Measurements from ENCODE around the gene LRRC14B.
"Not testable (repeated sequence)": the region's sequence is repeated elsewhere in the genome, so short reads cannot be mapped to it uniquely, and the experiment has no call there.

LRRC14B gene

DNA sequence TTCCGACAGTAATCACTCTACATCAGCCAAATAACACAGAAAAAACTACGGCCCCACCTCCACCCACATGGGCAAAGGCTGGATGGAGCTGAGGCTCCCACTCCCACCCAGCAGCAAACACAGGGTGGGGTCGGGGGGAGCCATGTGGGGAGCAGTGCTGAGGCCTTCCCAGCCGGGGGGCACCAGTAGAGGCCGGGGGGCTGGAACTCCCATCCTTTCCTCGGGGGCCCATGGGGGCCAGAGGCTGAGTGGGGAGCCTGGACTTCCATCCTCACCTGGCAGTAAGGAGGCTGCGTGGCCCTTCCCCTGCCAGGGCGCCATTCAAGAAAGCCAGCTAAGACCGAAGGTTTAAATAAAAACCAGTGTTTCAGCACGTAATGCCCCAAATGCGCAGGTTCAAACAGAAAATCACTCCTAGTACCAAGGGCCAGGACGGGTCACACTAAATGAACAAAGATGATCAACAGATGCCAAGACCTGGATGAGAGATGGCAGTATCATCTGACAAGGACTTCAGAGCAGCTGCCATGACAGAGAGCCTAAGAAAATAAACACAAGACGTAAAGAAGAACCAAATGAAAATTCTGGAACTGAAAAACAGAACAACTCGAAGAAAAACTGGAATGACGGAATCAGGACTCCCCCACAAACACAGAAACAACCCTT is 17.3 kb downstream of the LRRC14B start:
- no peak for DNase-seq

DNA sequence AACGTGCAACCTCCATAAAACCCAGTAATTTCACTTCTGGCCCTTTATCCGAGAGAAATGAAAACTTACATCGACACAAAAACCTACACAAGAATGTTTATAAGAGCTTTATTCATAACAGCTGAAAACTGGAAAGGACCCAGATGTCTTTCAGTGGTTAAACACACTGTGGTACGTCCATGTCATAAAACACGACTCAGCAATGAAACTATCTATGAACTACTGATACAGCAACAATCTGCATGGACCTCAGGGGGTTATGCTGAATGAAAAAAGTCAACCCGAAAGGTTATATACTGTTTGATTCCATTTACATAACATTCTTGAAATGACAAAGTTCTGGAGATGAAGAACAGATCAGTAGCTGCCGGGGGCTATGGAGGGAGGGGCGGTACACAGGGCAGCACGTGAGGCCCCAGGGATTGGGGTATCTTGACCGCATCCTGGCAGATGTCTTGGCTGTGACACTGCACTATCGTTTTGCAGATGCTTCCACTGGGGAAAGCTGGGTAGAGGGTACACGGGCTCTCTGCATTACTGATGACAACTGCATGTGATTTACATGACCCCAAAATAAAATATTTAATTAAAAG is 22.6 kb downstream of the LRRC14B start:
- DNase-seq, result no peak

DNA sequence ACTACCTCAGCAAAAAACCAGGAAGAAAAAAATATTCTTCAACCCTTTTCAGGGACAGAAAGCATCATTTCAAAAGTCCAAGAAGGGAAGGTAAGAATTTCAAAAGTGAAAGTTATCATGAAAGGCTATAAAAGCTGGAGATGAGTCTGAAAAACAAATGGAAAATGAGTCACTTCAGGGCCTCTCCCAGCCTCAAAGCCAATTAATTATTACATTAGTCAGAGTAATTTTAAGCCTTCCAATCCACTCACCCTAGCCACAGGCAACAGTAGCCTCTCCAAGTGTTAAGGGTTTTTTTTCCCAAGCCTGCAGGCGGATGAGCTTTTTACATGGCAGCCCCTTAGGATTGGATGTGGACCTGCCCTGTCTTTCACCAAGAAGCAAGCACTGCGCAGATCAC is 24.0 kb downstream of the LRRC14B start:
- DNase-seq, result not testable (repeated sequence)

DNA sequence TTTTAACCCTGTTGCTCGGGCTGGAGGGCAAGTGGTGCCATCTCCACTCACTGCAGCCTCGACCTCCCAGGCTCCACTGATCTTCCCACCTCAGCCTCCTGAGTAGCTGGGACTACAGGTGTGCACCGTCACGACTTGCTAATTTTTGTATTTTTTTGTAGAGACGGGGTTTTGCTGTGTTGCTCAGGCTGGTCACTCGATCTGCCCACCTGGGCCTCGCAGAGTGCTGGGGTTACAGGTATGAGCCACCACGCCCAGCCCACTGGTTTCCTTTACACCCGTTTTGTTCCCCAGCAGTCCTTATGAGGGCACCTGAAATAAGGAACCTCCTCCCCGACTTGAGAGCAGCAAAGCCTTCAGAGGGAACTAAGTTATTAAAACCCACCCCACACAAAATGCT is 24.8 kb downstream of the LRRC14B start:
- DNase-seq, result not testable (repeated sequence)

DNA sequence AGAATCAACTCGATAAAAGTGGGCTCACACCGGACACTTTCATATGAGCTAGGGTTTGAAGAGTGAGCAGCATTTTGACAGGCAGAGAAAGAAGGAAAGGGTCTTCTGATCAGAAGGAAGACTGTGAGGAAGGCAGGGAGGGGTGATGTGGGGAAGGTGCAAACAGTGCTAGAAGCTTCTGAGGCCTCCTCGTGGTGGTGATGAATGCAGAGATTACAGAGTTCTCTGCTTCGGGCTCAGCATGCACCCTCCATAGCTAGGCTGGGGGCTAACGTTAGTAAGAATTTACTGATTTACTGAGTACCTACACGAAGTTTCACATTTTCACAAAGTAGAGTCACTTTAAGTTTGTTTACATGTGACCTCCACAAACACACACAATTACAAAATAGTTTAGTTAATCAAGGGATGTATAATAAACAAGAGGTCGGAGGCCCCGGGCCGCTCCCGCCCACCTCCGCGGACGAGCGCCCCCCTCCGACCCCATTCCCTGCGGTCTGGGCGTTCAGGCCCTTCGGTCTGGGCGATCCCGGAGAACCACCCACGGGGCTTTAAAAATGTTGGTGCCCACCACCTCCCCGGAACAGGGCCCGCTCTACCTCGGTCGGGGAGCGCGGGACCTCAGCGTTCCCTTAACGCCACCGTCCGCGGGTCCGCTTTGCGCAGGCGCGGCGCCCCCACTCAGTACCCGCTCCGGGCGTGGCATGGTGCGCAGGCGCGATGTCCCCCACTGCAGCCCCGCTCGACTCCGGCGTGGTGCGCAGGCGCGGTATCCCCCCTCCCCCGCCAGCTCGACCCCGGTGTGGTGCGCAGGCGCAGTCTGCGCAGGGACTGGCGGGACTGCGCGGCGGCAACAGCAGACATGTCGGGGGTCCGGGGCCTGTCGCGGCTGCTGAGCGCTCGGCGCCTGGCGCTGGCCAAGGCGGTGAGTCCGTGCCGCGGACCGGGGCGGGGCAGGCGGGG is 26.5 kb downstream of the LRRC14B start, which contains the start of the genes CCDC127 and SDHA:
Gene CCDC127, minus strand, starts transcription at position 660 of the 963 bp plus-strand sequence. CDS start 1,304 bp downstream, outside the sequence.
Gene SDHA, plus strand, starts transcription at position 827 of the 963 bp plus-strand sequence. Its CDS starts 36 bp downstream, at position 863.
- DNase-seq, result peak; percentile 96

DNA sequence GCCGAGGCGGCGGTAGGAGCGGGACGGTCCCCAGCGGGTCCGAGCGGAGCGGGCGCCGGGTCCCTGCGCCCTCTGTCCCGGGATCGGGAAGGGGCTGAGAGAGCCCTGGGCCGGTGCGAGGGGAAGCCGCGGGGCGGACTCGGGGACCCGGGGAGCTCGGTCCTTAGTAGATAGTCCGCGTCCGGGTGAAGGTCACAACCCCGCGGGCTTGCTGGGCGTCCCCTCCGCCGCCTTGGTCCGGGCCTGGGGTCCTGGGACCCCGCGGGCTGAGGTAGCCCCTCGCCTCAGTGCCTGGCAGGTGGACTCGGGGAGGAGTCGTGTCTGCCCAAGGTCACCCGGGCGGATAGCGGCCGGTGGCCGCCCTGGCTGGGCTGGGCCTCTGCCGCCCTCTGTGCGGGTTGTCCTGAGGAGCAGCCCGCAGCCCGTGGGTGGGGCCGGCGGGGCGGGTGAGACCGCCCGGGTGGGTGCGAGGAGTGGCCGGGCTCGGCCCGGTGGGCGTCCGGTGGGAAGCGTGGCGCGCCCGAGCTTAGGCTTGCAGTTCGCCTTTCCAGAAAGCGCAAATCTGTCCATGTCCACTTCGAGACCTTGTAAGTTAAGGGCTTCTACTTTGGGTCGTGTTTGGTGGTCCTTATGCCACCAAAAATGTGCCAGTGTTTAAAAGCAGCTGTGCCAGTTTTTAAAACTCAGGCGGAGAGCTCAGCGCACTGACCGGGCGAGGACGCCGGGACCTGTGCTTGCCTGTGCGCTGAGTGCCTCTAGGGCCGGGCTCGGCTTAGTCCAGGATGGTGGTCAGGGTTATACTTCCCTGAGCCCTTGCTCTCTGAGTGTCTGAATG is 27.4 kb downstream of the LRRC14B start:
- peak; percentile 65 for DNase-seq

DNA sequence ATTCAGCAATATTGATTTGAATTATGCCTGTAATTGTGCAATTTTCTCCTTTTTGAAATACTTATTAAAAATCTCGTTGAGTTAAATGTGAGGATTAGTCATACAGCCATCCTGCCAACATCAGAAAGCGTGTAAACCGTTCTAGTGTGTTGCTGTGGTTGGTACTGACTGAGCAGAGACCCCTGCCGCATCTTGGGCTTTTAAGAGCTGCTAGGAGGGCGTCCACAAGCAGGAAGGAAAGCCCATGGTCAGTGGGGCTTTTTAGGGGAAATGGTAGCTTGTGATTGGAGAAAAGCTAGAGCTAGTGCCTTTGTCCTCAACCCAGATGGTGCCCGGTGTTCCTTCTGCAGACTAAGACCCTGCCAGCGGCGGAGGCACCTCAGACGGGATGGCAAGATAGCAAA is 28.2 kb downstream of the LRRC14B start:
- peak; percentile 34 for DNase-seq

DNA sequence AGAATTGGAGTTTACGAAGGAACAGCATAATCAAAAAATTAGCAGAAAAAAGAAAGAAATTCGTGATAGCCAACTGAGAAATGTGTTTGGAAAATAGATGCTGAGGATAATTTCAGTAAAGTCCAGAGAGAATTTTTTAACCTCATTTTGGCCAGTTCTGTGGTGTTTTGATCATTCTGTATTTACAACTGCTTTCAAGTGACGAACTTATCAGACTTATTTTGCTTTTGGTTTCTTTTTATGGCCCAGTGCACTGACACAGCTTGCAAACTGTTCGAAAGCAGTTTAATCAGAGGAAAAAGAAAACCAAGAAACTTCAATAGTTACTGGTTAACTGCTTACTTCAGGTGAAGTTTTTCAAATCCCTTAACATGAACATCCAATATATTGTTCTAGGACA is 28.7 kb downstream of the LRRC14B start:
- no peak for DNase-seq

DNA sequence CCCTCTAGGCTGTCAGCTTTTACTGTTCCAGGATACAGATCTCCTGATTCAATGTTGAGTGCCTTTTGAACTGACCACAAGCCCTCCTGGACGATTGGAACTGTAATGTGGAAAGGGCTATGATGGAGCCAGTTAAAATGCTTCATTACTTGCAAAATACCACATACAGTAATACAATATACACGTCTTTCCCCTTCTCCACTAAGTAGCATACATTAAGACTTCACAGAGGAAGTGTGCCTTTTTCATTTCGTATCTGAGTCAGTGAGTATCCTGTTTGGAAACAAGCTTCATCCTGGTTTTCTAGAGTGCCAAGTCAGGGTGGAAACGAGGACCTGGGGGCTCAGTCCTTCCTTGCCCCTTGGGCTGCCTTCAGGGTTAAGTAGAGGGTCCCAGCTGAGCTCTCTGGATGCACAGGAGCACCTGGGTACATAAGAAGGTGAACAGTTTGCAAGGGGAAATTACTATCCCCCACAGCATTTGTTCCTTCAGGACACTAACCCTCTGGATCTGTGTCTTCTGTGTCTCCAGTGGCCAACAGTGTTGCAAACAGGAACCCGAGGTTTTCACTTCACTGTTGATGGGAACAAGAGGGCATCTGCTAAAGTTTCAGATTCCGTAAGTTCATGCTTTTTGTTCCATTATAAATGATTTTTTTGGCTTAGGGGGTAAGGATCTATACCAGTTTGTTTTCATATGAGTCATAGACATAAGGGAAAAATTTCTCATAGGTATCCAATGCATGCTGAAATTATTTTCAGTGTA is 31.8 kb downstream of the LRRC14B start:
- DNase-seq, result not testable (repeated sequence)

DNA sequence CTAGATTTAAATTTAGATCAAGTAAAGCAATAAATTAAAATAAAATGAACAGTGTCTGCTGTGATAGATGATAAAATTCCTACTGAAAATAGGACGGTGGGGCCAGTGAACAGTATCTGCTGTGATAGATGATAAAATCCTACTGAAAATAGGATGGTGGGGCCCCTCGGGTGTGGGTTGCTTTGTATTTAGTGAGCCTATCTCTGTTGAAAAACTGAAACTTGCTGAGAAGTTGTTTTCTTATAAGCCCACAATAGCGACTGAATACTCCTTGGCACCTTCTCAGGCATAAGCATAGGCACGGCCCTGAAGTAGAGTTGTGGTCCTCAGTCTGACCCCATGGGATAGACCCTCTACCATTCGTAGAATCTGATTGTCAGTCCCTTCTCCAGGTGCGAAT is 32.5 kb downstream of the LRRC14B start:
- DNase-seq, result no peak

DNA sequence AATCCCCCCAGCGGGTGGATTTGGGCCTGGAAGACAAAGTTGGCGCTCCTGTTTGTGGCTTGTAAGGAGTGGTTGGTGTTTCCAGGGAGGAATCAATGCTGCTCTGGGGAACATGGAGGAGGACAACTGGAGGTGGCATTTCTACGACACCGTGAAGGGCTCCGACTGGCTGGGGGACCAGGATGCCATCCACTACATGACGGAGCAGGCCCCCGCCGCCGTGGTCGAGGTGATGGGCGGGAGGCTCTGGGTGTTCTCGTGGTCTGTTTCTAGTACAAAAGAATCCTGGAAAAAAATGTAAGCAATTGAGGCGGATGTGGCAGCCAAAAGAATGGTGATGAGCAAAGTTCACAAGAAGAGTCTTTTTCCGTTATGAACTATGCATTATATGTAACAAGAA is 34.0 kb downstream of the LRRC14B start:
- no peak for DNase-seq

DNA sequence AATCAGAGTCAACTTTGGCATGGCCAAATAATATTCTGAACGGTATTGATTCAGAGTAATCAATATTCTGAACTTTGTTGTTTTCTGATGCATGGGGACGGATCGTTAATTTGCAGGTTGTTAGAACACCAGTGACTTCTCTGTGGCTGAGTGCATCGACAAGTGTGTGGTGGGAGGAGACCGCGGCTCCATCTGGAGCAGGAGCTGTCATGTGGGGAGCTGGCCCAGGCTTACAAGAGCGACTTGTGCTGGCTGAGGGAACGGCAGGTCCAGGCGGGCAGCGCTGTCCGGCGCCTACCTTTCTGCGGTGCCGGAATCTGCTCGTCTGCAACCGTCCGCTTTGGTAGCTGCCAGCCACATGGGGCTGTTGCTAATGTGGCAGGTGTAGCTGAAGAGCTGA is 36.1 kb downstream of the LRRC14B start:
- DNase-seq, result not testable (repeated sequence)

DNA sequence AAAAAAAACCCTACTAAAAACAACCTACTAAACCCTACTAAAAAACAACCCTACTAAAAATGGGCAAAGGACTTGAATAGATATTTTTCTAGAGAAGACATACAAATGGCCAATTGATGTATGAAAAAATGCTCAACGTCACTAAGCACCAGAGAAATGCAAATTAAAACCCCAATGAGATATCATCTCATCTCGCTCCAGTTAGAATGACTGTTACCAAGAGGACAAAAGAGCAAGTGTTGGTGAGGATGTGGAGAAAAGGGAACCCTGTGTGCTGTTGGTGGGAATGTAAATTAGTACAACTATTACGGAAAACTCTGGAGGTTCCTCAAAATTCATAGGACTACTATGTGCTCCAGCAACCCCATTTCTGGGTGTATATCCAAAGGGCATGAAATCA is 37.6 kb downstream of the LRRC14B start:
- DNase-seq, result no peak

DNA sequence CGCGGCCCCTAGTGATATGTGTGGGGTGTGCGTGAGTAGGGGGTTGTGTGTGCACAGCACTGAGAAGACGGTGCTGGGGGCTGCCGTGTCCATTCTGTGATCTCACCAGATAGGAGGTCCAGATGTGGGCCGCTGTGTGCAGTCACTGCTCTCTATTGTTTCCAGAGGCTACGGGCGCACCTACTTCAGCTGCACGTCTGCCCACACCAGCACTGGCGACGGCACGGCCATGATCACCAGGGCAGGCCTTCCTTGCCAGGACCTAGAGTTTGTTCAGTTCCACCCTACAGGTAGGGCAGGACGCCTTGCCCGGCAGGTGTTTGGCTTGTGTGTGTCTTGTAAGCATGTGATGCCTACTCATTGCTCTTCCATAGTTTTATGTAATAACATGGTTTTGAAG is 39.4 kb downstream of the LRRC14B start:
- no peak for DNase-seq

DNA sequence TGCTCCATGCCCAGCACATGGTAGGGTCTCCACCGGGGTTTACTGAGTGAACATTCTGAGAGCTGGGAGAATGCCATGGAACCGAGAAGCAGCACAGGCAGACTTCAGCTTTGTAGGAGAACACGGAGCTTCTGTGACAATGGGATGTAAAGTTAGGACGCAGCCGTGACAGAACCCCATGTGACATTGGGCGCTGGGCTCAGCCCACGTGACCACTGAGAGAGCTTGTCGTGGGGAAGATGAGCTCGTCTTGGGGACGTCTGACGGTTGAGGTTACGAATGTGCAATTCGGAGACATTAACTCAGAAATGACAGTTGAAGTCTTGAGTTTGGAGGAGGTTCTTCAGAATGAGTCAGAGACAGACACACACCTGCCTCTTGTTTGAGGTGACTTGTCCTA is 40.4 kb downstream of the LRRC14B start:
- no peak for DNase-seq

DNA sequence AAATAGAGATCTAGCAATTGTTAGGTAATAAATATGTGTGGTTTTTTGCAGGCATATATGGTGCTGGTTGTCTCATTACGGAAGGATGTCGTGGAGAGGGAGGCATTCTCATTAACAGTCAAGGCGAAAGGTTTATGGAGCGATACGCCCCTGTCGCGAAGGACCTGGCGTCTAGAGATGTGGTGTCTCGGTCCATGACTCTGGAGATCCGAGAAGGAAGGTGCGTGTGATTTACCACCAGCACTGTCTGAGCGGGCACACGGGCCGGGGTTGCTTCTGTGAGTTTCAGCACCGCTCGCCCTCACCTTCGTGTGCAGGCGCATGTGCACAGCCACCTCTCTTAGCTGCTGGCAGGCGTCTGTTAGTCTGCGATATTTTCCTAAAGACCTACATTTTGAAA is 42.1 kb downstream of the LRRC14B start:
- not testable (repeated sequence) for DNase-seq

DNA sequence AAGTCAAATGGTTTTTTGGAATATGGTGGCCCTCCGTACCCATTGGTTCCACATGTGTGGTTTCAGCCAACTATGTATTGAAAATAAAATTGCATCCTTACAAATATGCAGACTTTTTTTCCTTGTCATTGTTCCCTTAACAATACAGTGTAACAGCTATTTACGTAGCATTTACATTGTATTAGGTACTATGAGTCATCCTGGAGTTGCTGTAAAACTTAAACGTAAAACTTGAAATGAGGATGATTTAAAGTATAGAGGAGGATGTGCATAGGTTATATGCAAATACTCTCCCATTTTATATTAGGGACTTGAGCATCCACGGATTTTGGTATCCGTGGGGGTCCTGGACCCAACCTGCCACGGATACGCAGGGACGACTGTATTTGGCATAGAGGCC is 43.2 kb downstream of the LRRC14B start:
- no peak for DNase-seq

DNA sequence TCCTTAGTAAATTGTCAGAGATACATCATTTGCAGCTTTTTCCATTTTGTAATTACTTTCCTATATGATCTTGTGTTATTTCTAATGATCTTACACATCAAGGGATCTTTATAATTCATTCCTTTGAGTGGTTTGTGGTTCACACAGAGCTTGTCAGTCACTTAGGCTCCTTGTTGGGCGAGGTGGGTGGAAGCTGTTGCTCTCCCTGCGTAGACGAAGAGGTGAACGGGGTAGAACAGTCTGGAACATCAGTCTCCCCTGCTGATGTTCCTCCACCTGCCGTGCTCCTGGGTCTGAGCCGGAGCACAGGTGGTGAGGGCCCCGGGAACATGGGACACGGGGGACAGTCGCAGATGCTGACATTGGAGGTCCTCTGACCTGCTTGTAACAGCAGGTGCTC is 44.2 kb downstream of the LRRC14B start:
- not testable (repeated sequence) for DNase-seq

DNA sequence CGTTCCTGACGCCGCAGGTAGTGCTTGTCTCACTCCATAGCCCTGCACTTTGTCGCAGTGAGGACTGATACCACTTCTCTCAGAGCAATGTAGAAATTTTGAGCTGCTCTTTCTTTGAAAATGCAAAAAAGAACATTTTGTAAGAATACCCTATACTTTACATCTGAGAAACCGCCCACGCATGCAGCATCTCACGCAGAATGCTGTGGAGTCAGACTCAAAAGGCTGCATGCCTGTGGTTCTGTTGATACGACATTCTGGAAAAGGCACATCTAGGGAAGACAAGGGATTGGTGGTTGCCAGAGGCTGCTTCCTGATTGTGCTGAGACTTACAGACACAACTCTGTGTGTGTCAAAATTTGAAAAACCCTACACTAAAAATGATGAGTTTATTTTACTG is 46.6 kb downstream of the LRRC14B start:
- not testable (repeated sequence) for DNase-seq

DNA sequence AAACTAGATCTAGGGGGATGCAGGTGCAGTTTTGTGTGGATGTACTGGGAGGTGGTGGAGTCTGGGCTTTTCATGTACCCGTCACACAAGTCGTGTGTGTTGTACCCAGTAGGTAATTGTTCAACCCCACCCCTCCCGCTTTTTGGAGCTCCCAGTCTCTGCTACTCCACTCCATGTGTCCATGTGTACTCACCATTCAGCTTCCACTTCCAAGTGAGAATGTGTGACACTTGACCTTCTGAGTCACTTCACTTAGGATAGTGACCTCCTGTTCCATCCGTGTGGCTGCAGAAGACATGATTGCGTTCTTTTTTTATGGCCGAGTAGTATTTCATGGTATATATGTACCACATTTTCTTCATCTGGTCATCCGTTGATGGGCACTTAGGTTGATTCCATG is 49.3 kb downstream of the LRRC14B start:
- DNase-seq, result not testable (repeated sequence)

DNA sequence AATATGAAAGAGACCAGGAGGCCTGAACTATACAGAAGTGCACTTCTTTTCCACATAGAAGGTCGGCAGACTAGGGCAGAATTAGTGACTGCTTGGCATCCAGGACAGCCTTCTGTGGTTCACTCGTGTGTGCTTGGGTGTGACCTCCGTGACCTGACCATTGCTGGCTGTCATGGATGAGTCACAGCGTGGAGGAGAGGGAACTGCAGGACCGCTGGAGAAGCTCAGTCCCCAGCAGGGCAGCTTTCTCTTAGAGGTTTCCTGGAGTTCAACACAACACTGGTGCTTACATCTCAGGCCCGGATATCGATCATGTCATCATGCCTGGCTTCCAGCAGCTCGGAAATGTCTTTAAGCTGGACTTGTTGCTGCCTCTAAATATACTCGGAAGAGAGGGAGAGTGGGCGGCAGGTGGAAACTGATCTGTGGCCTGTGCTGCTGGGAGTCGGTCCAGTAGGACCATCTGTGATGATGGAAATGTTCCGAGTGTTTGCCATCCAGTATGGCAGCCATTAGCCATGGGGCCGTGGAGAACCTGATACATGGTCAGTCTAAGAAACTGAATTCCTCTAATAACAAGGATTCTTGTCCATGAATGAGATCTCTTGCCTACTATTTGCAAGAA is 49.9 kb downstream of the LRRC14B start:
- not testable (repeated sequence) for DNase-seq
